ENCODE measurements around the gene CCN5. TPM values are rescaled to one million over a fixed set of nuclear protein-coding genes. Genes with fewer than 3 reads are reported as not detected.
A peak's percentile ranks its signal among the peaks of the same experiment; 100 is the strongest.

The CCN5 gene
- total RNA-seq, 2 donors from 2014 or later, result 62.9 to 64.3 TPM

DNA sequence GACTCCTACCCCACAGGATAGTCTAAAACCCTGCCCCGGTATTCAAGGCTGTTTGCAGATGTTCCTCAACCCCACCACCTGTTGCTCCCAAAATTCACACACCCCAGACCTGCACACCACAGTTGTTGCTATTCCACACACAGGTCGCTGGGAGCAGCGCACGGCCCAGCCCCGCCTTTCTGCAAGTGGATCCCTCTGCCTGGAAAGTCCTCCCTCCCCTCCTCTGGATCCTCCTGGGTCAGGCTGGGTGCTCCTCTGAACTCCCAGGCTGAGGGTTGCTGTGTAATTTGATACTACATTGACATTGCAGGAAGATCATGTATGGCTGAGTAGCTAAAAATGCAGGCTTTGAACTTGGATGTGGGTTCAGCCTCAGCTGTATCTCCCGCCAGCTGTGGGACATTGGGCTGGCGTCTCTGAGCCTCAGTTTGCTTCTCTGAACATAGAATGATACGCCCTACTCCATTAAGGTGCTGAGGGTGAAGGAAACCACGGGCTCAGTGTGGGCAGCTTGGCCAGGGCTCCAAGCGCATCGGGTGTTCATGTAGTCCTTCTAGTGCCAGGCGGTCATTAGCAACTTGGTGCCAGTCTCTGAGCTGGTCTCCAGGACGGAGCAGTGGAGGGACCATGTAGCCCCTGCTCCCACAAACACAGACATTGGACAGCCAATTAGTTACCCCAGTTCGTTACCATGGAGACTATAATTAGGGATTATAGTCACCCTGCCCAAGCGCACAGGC is 13.9 kb upstream of the CCN5 start:
- WGBS, result 86% methylated on average over 15 of the region's 15 CpGs
- Histone ChIP-seq H3K27me3 (replicated peaks; ENCODE audit: insufficient read depth) (no peaks in the 10 kb centered on the region), H3K9me3 (no peaks in the 10 kb centered on the region), H3K27ac (no peak overlapping the region), H3K4me3 (no peak overlapping the region), H3K4me1 (replicated peaks) (no peaks in the 10 kb centered on the region), H3K36me3 (no peaks in the 10 kb centered on the region)
- DNase-seq (ENCODE audit: low spot score), result no peak
- no peak for TF ChIP-seq CTCF (IDR thresholded peaks at IDR 0.05)
- TF ChIP-seq POLR2A (IDR thresholded peaks at IDR 0.05), result no peak
- no peak for TF ChIP-seq POLR2AphosphoS5 (IDR thresholded peaks at IDR 0.05)
- intact Hi-C loops (cut with DNase I), result no loop called here

DNA sequence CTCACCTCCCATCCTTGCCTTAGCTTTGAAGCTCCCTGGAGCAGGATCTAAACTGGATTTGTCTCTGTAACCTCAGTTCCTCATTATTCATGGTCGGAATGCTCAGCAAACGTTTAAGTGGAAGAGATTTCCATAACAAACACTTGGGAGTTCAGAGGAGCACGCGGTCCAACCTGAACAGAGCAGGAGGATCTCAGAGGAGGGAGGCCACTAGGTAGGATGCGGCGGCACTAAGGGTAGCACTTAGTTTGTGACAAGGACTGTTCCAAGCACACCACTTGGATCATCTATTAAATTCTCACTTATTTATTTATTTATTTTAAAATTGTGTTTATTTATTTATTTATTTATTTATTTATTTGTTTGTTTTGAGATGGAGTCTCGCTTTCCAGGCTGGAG is 13.3 kb upstream of the CCN5 start:
- no peak for DNase-seq (ENCODE audit: low spot score)
- H3K4me1 ChIP-seq (replicated peaks), result no peaks in the 10 kb centered on the region

DNA sequence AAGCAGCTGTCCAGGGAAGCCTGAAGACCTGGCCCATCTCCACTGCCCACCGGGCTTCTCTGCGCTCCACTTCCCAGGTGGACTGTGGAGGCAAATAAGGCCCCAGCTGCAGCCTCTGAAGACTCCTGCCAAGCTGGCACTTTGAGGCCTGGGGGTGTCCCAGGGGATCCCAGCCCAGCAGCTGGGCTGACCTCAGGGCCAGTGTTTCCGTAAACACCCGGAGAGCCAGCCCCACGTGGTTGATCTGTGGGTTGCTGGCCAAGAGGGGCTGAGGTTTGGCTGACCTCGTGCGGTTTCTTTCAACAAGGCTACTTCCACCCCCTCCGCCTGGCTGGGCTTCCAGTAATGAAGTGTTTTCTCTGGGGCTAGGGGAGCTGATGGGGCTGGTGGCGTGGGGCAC is 12.4 kb upstream of the CCN5 start:
- DNase-seq (ENCODE audit: low spot score), result no peak
- no peaks in the 10 kb centered on the region for H3K4me1 ChIP-seq (replicated peaks)
- intact Hi-C loops (cut with DNase I), result no loop called here

More for the DNA sequence above, 13.3 kb upstream of the CCN5 start:
- WGBS, result 90% methylated on average over 7 of the region's 7 CpGs
- Histone ChIP-seq H3K9me3 (no peaks in the 10 kb centered on the region), H3K4me3 (no peak overlapping the region), H3K27ac (no peak overlapping the region), H3K36me3 (no peaks in the 10 kb centered on the region), H3K27me3 (replicated peaks; ENCODE audit: insufficient read depth) (no peaks in the 10 kb centered on the region)
- intact Hi-C loops (cut with DNase I), result no loop called here
- TF ChIP-seq POLR2AphosphoS5 (IDR thresholded peaks at IDR 0.05), result no peak
- no peak for TF ChIP-seq POLR2A (IDR thresholded peaks at IDR 0.05)
- TF ChIP-seq CTCF (IDR thresholded peaks at IDR 0.05), result no peak

GRCh38 chr20:44703183-44703925 is 11.8 kb upstream of the CCN5 start:
- no peak for TF ChIP-seq POLR2A (IDR thresholded peaks at IDR 0.05)
- no peak for TF ChIP-seq CTCF (IDR thresholded peaks at IDR 0.05)
- no peak for TF ChIP-seq POLR2AphosphoS5 (IDR thresholded peaks at IDR 0.05)
- Histone ChIP-seq H3K4me1 (replicated peaks) (no peaks in the 10 kb centered on the region), H3K36me3 (no peaks in the 10 kb centered on the region), H3K27ac (peak overlapping the region; percentile 29 to 57), H3K9me3 (no peaks in the 10 kb centered on the region), H3K4me3 (no peak overlapping the region), H3K27me3 (replicated peaks; ENCODE audit: insufficient read depth) (no peaks in the 10 kb centered on the region)
- 67% methylated on average over 12 of the region's 12 CpGs for WGBS
- DNase-seq (ENCODE audit: low spot score), result no peak
- intact Hi-C loops (cut with DNase I), result no loop called here

More for the DNA sequence above, 12.4 kb upstream of the CCN5 start:
- WGBS, result 31% methylated on average over 9 of the region's 9 CpGs
- H3K9me3 ChIP-seq, result no peaks in the 10 kb centered on the region
- peak overlapping the region; percentile 29 to 57 for H3K27ac ChIP-seq
- no peaks in the 10 kb centered on the region for H3K36me3 ChIP-seq
- H3K4me3 ChIP-seq, result no peak overlapping the region
- no peaks in the 10 kb centered on the region for H3K27me3 ChIP-seq (replicated peaks; ENCODE audit: insufficient read depth)
- TF ChIP-seq CTCF (IDR thresholded peaks at IDR 0.05), result no peak
- TF ChIP-seq POLR2A (IDR thresholded peaks at IDR 0.05), result no peak
- peak; percentile 60 for TF ChIP-seq POLR2AphosphoS5 (IDR thresholded peaks at IDR 0.05)

Measured in prostate gland (tissue), 2 donors.